LNCaP clone FGC (cell line): ENCODE data around the gene KCTD8.

Source experiments
- DNase-seq: peaks from one replicate; pipeline ENCODE4 v3.0.0-alpha.2; 2011; ENCODE audit warnings: low read depth
- H3K4me3 ChIP-seq: 2 replicates; pipeline ENCODE4 v1.5.1; 2011; ENCODE audit warnings: mild to moderate bottlenecking, low read depth, low read length, control low read depth
- CTCF ChIP-seq: IDR thresholded peaks from 2 replicates; pipeline ENCODE4 v1.5.1; 2012; ENCODE audit warnings: mild to moderate bottlenecking; ENCODE audit not compliant: control insufficient read depth, insufficient read depth; ENCODE audit errors: extremely low read depth

The KCTD8 gene

GRCh38 chr4:44448521-44449461, at the start of gene KCTD8:
TSS of gene KCTD8 (minus strand) at chr4:44448809.
- H3K4me3 ChIP-seq = peak within 1 kb of the TSS; percentile 45
- TF ChIP-seq CTCF = peak; percentile 77
- peak; percentile 54 for DNase-seq

- no peak overlapping the region for H3K4me3 ChIP-seq
- DNase-seq = no peak
- TF ChIP-seq CTCF = no peak
These were observed 46.4 kb upstream of the KCTD8 start for GRCh38 chr4:44494810-44495701.

- TF ChIP-seq CTCF = peak; percentile 35
These were observed 45.3 kb upstream of the KCTD8 start for GRCh38 chr4:44493924-44494323.

GRCh38 chr4:44487341-44487740, 38.7 kb upstream of the KCTD8 start:
- no peak overlapping the region for H3K4me3 ChIP-seq
- DNase-seq = peak; percentile 56
- no peak for TF ChIP-seq CTCF

More at GRCh38 chr4:44493924-44494323, 45.3 kb upstream of the KCTD8 start:
- no peak for DNase-seq
- H3K4me3 ChIP-seq = no peak overlapping the region

GRCh38 chr4:44479731-44480130, 31.1 kb upstream of the KCTD8 start:
- DNase-seq = no peak
- no peak for TF ChIP-seq CTCF
- no peak overlapping the region for H3K4me3 ChIP-seq

GRCh38 chr4:44462259-44462658, 13.7 kb upstream of the KCTD8 start:
- no peak for TF ChIP-seq CTCF
- H3K4me3 ChIP-seq = no peak overlapping the region
- no peak for DNase-seq
